HFF-Myc (cell line): Measurements from ENCODE around the gene MSI2.

Experiments
- DNase-seq: peaks from one replicate; pipeline ENCODE4 v3.0.0-alpha.2; 2011; ENCODE audit warnings: low read depth; ENCODE audit errors: extremely low read depth
- H3K4me3 ChIP-seq: replicated peaks from 2 replicates; pipeline ENCODE4 v1.5.1; 2011; ENCODE audit warnings: low read depth, mild to moderate bottlenecking, control low read depth, low read length
- TF ChIP-seq, protein P1 (sequence below): IDR thresholded peaks from 2 replicates; pipeline ENCODE4 v1.5.1; 2012; ENCODE audit warnings: mild to moderate bottlenecking, low read depth, low read length, control low read depth; ENCODE audit errors: missing control alignments

The MSI2 gene

DNA sequence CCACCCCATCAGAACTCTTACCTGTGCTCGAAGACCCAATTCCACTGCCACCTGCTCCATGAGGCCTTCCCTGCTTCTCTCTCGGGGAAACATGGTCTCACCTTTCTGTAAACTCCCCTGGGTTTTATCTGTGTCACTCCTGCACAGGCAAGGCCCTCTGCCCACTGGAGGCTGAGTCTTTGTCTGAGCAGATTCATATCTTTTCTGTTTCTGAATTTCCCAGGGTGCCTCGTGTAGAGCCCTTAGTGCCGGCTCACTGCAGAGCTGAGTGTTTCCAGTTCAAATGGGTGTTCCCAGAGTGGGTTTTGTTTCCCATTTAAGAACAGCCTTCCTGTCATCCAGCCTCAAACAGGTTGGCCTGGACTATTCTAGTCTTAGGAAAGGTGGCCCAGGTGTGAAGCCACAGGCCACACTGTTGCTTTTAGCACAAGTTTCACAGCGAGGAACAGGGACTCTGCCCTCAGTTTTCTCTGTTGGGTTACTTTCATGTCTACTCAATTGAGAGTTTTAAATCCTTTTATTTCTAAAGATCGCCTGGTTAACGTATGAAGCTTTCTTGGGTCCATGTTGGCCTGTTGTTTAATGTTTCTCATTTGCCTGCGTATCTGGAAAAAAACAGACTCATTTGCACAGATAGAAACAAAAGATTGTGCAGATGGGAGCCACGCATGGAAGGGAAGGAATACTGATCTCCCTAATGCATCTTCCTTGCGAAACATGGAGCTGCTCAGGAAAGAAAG lies 228.7 kb downstream of the MSI2 start:
- TF ChIP-seq, protein P1, sequence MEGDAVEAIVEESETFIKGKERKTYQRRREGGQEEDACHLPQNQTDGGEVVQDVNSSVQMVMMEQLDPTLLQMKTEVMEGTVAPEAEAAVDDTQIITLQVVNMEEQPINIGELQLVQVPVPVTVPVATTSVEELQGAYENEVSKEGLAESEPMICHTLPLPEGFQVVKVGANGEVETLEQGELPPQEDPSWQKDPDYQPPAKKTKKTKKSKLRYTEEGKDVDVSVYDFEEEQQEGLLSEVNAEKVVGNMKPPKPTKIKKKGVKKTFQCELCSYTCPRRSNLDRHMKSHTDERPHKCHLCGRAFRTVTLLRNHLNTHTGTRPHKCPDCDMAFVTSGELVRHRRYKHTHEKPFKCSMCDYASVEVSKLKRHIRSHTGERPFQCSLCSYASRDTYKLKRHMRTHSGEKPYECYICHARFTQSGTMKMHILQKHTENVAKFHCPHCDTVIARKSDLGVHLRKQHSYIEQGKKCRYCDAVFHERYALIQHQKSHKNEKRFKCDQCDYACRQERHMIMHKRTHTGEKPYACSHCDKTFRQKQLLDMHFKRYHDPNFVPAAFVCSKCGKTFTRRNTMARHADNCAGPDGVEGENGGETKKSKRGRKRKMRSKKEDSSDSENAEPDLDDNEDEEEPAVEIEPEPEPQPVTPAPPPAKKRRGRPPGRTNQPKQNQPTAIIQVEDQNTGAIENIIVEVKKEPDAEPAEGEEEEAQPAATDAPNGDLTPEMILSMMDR = no peak
- DNase-seq = no peak
- no peak overlapping the region for H3K4me3 ChIP-seq

DNA sequence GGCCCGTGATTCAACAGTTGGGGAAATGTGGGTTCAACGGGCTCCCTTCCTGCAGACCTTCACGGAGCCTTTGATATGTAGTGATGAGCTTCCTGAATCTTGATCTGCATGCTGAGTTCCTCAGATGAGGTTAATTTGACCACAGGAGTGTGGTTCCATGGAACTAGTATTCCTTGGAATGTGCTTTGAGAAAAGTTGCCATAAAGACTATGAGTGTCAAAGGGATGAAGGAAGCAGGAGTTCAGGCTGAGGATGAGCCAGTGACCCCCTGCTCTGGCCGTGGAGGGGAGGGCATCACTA lies 229.2 kb downstream of the MSI2 start:
- H3K4me3 ChIP-seq = no peak overlapping the region
- no peak for DNase-seq

DNA sequence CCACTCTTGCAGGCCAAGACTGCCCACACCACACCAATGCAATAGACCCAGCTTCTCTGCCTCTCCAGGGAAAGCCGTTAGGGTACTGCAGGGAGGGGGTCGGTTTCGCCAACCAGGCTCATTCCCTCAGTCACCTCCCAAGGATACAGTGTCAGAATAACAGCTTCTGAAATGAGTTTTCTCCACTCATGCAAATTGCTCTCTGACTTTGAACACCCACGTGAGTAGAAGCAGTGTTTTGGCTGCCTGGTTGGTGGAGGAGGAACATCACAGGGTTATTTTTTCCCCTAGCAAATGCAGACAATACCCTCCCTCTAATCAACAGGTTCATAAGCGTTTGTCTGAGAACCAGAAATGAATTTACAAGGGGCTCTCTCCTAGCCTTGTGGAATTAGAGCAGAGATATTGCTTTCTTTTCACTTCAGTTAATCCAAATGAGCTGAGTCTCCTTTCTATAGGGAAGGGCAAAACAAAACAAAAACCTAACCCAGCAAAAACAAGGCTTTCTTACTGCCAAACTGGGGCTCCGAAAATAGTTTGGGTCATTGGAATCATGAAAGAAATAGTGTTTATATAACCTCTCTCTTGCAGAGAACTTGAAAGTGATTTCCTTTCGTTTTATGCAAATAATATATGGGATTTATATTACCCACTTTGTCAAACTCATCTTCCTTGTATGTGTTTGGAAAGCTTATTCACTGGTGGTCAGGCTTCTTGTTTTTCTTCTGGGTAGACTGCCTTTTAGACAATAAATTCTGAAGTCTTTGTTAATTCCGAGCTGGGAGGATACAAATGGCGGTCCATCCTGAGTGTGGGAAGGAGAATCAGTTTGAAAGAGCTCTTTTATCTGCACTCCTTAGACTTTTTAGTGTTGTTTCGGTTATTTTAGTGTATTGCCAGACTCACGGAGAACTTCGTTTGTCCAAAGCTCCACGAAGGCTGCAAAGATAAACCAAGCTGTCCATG lies 229.9 kb downstream of the MSI2 start:
- DNase-seq = no peak
- TF ChIP-seq, protein P1 = no peak
- H3K4me3 ChIP-seq = no peak overlapping the region

More for the DNA sequence above, 229.2 kb downstream of the MSI2 start:
- TF ChIP-seq, protein P1 = no peak

DNA sequence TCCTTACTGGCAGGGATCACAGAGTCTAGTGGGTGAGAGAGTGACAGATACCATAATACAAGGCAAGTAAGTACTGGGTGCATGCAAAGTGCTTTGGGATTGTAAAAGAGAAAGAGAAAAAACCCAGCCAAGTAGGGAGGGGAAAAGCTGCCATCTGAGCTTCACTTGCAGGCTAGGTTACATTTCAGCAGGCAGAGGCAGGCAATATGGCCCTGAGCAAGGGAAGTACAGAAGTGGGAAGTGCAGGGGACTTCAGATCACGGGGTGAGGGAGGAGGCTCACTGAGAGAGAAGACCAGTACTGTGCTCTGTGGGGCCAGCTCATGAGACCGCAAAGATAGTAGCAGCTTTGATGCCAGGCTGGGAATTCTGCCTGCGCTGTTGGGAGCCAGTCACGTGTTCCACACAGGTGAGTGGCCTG lies 230.6 kb downstream of the MSI2 start:
- TF ChIP-seq, protein P1 = no peak
- no peak overlapping the region for H3K4me3 ChIP-seq
- no peak for DNase-seq

DNA sequence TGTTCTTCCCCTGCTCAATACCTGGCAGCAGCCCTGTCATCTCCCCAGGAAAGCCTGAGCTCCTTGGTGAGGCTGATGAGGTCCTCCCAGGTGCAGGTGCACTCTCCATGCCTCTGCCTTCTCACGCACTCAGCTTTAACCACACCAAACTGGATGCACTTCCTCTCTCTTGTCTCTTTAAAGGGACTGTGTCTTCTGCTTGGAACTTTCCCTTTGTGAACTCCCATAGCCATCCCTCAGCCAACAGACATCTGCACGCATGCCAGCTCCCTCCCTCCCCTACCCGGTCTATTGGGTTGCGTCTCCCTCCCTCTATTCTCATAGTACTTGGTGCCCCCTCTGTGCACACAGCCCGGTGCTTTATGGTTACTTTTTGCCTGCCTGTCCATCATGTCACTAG lies 231.2 kb downstream of the MSI2 start:
- TF ChIP-seq, protein P1 = no peak
- DNase-seq = no peak
- no peak overlapping the region for H3K4me3 ChIP-seq

DNA sequence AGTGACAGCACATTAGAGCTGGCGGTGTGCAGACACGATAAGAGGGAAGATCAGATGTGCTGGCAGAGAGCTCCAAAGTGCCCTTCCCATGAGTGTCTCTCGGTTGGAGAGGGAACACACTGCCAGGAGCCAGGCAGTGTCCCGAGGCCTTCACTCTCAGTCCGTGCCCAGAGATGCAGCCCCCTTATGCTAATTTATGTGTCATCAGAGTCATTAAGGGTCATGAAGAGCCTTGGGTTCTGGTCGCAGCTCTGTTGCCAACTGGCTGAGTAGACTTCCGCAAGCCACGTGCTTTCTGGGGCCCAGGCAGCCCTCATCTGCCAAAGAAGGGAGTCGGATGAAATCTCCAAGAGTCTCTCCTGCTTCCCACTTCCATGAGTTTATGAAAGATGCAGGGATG lies 232.5 kb downstream of the MSI2 start:
- no peak for DNase-seq
- H3K4me3 ChIP-seq = no peak overlapping the region
- TF ChIP-seq, protein P1 = no peak
